Effector CD4-positive, alpha-beta T cell (primary cell): ENCODE data around the gene FAM120AOS.
A peak's percentile ranks its signal among the peaks of the same experiment; 100 is the strongest.

ENCODE experiments used
- DNase-seq: peaks from one replicate; pipeline ENCODE4 v3.0.0-alpha.2; 2020
- total RNA-seq: gene quantifications from one replicate; lab custom pipeline; 2026; lab: John Stamatoyannopoulos, UW

Gene FAM120AOS
- 79.2 reads per million, percentile 78 among the genes with 10 or more reads in this experiment for total RNA-seq

DNA sequence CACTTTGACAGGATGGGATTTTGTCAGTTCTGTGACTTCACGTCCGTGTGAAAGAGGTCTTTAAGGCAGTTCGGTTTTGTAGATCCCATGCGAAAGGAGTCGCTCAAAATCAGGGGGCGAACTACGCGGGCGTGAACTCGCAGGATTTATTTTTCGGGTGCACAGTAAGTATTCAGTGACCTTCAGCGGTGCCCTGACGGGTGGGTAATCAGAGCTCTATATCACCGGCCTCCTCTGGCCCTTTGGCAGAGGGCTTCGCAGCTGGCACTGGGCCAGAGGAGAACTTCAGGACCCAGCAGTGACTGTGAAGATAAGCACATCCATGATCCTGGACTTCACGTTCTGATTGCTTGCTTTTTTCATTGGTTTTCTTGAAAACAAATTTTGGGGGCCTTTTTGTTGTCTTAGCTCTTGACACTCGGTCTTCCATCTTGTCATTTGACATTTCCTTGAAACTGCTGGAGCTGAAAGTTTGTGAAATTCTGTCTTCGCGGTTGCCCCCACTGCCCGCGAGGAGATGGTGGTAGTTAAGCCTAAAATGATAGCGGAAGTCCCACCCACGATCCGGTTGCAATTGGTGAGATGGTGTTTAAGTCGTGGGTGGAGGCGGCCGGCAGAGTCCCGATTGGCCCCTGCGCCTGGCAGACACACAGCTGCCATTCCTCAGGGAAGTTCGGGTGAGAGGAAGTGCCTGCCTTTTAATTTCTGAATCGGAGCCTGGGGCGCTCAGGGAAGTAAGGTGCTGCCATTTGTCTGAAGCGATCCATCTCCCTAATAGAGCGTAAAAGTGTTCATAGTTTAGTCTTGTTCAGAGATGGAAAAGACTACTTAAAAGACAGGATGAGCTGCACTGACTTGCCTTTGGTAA is at the start of gene FAM120AOS:
FAM120AOS (minus strand) TSS at position 535 of the 868 bp plus-strand sequence. CDS start 872 bp downstream, outside the sequence.
- DNase-seq, result peak; percentile 84

DNA sequence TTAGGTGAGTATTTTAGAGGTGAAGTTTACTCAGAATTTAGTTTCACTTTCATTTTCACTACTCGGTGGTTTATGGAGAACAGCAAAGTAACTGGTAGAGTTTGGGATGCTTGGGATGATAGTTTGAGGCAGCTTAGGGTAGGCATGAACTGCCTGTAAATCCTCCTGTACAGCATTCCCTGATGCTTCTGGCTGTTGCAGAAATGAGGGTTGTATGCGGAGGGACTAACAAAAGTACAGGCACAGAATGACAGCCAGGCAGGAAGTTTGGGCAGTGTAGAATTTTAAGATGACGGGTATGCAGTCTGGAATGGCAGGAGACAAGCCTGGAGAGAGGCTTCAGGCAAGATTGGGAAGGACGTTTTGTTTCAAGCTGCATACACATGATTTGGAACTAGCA is 48.0 kb upstream of the FAM120AOS start:
- no peak for DNase-seq

DNA sequence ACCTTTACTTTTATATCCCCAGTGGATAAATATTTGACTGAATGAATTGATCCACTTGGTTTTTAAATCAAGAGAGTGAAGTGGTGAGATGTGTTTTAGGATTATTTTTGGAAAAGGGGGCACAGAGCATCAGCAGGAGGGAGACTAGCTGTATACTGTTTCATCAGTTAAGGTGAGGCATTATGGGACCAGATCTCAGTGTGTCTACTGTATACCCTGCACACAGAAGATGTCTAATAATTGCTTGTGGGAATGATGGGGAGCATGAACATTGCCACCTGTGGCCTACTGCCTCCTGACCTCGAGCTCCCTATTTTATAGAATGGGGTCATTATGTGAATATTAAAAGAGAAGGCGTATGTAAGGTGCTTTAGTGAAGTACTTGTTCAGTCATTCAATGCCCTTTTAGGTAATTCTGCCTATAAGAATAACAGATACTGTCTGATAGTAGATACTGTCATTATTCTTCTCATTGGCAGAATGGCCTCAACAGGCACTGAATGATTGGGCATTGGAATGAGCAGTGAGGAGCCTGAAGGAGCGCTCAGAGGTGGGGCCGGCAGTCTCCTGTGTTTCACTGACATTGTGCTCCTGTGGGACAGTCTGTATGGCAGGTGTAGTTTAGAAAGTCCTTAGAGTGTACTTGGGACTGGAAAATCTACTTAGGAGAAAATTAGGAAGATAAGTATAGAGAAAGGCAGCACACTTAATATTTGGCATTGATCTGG is 47.4 kb upstream of the FAM120AOS start:
- no peak for DNase-seq

DNA sequence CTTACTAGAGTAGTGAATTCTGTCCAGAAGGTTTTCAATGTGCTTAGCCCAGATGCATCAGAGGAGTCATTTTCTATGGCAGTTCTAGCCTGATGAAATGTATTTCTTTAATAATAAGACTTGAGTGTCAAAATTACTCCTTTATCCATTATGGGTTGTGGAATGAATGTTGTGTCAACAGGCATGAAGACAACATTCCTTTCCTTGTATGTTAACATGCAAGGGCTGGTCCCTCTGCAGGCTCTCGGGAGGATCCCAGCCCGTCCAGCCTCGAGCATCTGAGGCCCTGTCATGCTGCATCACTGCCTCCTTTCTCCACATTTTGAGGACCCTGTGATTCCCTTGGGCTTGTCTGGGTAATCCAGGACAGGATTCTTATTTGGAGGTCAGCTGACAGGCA is 42.9 kb upstream of the FAM120AOS start:
- DNase-seq, result no peak

DNA sequence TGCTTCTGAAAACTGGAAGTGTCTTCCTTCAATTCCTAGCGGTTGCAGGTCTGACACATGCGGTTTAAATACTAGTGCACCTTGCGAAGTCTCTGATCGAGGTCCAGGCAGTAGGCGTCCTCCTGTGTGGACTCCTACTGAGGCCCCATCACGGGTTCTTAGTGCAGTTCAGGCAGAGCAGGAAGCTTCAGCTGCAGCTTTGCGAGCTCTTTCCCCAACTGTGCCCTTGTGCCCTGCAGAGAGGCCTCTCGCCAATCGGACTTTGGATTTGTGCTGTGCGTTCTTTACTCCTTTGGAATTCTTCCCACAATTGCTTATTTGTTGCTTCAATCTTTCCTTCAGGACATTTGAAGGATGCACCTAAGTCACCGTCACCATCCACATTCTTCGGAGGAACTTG is 40.6 kb upstream of the FAM120AOS start:
- no peak for DNase-seq

DNA sequence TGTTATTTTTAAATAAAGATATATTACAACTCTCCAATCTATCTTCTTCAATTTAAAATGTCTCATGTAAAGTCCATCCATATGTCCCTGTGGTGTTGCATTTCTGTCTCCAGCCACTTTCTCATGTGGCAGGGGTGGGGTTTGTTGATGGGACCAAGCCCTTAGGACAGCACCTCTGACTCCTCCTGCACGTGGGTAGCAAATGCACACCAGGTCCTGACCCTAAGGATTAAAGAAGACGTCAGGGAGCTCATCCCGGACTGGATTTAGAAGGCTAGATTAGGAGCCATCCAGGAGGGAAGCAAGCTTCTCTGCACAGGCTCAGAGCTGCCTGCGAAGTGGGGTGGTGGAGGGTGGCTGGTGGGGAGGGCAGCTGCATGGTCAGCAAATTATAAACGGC is 38.9 kb upstream of the FAM120AOS start:
- DNase-seq, result no peak

DNA sequence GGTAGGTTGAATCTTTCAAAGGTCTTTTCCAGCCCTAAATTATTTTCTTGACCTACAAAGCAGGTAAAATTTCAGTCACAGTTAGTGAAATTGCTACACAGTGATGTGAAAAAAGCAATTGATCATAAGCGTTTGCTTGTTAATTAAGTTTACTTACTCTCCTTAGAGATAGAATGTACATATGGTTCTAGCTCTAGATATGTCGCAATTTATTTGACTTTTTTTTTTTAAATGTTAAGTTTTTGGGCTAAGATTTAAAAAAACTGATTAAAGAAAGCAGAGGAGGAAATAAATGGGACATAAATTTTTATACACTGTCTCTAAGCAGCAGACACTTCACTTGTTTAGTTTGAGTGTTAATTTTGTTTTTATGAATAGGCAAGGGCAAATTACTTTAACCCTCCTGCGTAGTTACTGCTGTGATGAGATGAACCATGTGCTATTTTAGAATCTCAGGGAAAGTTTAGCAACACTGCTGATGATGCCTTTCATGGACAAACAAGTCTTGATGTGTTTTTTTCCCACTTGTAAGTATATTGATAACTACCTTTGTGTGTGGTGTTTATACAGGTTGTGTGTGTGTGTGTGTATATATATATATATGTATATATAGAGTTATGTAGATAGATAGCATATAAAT is 38.3 kb upstream of the FAM120AOS start:
- DNase-seq, result no peak

DNA sequence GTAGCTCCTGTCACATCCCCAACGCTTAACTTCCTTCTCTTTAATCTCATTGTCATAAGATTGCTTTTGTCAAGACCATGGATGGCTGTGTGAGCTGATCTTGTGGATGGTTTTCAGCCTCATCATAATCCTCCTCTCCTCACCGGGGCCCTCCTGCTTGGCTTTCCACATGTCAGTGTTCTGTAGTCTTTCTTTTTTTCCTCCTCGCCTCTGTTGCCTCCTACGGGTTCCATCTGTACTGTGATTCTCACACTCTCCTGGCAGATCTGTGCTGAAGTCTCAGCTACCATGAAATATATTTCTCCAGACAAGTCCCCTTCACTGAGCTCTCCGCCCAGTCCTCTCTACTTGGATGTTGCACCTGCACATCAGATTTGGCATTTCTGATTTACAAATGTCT is 34.9 kb upstream of the FAM120AOS start:
- no peak for DNase-seq

DNA sequence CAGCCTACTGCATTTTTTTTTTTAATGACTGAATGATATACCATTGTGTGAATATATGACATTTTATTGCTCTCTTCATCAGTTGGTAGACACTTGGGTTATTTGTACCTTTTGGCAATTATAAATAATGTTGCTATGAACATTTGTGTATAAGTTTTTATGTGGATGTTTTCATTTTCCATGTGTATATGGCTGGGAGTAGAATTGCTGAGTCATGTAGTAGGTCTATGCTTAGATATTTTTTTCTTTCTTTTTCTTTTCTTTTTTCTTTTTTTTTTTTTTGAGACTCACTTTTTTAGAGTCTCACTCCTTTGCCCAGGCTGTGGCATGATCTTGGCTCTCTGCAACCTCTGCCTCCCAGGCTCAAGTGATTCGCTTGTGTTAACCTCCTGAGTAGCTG is 32.9 kb upstream of the FAM120AOS start:
- no peak for DNase-seq

DNA sequence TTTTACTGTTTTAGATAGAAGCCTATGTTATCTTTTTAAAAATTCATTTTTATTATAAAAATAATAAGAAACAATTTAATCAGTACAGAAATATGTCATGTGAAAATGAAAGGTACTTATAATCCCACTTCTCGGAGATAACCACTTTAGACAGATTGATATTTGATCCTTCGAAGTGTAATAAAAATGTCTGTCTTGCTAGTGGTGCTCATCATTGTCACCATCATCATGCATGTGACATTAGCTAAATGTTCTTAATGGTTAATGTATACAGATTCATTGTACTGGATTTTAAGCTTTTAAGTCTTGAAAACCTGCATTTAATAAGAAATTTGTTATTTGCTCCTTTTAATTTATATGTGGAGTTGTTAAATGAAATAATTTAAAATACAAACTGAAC is 30.1 kb upstream of the FAM120AOS start:
- no peak for DNase-seq

DNA sequence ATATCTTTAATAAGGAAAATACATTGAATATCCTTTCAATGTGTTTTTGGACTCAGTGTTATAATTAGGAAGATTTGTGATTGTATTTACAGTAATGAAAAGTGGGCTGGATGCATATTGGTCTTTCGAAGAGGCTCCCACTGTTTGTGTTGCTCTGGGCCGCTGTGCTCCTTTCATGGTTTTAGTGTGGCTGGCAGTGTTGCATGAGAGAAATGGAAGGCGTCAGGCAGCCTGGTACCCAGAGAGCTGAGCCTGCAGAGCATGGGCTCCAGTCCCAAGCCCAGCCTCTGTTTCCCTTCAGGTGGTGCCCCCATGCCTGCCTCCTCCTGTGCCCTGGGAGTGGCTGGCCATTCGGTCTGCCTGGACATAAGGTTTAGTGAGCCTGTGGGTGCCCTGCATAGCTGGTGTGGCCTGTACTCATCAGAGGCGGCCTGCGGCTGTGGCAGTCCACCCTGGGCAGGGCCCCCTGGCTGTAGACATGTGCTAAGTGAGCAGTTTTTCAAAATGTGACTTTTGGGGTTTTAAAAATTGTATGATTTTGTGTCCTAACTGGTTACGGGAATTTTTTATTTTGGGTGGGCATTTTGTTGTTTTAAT is 27.4 kb upstream of the FAM120AOS start:
- DNase-seq, result no peak

DNA sequence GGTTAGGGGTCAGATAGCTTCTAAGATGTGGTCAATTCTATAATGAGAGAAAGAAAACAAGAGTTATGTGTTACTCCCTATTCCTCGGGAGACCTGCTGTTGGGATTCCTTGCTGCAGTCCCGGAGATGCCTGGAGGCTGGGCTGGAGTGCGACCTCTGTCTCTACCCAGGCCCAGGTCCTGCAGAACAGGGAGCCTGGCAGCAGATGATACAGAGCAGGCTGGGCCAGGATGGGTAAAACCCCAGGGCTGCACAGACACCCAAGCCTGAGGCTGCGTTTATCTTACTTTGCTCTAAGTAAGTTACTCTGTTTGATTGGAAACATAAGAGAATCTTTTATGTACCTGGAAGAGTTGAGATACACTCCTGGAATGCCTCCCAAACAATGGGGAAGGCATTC is 26.9 kb upstream of the FAM120AOS start:
- no peak for DNase-seq

DNA sequence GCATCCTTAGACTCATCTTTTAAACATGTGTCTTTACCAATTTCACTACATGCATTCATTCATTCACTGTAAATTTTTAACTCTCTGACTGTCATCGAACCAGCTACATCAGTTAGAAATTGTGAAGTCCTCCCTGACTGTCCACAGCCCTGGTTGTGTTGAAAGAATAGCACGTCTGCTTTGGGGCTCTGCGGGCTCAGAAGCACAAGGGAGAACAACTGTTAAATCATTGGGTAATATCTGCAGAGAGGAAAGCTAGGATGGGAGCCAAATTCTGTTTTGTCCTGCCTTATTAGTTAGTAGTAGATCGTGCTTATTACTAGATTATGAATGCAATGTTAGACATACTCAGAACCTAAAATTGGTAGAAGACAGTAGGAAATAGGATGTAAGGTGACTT is 26.3 kb upstream of the FAM120AOS start:
- no peak for DNase-seq

DNA sequence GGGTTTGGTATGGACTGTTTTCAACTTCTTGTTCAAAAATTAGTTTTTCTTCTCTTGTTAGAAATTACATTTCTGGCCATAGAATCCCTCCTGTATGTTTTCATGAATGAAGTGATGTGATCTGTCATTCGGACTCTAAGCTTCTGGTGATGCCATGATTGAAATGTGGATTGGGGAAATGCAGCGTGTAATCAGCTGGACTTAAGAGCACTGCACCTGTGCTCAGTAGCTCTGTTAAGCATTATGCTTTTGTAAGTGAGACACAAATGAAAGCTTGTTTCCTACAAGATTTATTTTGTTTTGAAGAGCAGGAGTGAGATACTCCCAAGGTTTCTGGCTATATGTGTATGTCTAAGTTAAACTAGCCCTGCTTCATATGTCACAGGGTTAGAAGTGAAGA is 24.0 kb upstream of the FAM120AOS start:
- no peak for DNase-seq

DNA sequence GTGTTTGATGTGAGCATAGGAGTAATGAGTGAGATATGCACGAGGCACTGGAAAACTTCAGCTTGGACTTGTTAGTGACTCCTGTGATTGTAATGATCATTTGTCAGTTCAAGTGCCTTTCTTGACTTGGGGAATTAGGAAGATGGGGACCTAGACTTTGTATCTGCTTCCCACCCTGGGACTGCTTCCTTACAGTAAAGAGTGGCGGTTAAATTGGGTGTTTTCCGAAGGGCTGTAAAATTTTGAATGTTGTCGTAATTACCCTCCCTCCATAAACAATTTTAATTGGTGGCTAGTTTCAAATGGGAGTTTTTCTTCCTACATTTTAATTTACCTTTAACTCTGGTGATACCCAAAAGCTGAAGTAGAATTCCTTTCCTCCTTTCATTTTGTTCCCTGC is 23.5 kb upstream of the FAM120AOS start:
- DNase-seq, result no peak

DNA sequence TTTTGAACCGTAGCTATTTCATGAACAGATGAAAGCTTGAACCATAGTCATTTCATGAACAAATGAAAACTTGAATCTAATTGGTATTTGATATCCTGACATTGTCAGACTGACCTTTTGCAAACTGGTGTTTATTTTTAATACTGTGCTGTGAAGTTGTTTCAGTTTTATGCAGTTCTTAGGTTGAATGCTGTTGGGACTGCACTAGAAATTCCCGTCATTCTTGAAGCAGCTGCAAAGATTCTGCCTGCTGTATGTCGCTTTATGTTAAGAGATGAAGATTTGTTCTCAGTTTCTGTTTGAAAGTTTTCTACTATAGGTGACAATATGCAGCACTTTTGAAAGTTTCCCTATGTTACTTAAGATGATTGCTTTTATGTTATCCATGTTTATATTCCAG is 22.5 kb upstream of the FAM120AOS start:
- no peak for DNase-seq

DNA sequence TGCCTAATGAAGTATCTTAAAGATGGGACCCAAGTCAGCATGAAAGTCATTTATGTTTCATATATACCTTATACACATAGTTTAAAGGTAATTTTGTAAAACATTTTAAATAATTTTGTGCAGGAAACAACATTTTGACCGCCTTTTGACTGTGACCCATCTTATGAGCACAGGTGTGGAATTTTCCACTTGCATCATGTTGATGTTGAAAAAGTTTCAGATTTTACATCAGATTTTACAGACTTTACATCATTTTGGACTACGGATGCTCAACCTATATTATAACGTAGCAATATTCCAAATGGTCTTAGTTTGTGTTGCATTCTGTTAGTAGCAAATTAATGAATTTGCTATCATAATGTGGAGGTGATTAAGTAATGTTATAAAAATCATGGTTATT is 21.7 kb upstream of the FAM120AOS start:
- DNase-seq, result no peak

DNA sequence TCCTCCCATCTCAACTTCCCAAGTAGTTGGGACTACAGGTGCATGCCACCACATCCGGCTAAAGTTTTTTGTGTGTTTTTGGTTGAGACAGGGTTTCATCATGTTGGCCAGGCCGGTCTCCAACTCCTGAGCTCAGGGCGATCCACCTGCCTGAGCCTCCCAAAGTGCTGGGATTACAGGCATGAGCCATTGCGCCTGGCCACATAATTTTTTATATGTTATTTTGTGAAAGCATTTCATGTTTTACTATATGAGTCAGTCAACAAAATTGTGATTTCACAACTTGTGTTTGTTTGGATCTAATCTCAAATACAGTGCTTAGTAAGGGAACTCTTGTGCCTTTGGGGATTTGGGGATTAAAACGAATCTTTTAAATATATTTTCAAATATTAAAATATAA is 20.0 kb upstream of the FAM120AOS start:
- DNase-seq, result no peak

DNA sequence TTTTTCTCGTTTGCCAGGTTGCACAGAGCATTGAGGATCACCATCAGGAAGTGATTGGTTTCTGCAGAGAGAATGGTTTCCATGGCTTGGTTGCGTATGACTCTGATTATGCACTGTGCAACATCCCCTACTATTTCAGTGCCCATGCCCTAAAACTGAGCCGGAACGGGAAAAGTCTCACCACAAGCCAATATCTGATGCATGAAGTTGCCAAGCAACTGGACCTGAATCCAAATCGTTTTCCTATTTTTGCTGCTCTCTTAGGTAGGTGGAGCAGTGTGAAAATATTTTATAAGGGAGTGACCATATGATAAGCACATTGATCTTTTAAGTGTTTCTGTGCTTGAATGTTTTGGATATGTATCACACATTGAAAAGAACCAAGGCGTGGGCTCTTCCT is 17.7 kb upstream of the FAM120AOS start:
- no peak for DNase-seq

DNA sequence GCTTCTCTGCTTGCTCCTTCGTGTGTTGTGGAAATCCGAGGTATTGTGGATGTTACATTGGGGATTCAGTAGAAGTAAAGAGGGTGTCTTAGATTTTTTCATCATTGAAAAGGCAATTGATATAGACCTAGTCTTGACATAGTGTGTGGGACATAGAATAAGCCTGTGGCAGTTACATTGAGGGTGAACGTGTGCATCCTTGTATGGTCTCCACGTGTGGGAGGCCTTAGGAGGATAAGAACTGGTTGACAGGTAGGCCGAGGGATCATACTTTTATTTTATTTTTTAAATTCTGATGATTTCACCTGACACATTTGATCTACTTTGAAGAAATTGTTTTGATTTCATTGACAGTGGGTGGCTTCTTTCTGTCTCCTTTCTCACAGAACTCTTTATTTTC is 17.0 kb upstream of the FAM120AOS start:
- no peak for DNase-seq

DNA sequence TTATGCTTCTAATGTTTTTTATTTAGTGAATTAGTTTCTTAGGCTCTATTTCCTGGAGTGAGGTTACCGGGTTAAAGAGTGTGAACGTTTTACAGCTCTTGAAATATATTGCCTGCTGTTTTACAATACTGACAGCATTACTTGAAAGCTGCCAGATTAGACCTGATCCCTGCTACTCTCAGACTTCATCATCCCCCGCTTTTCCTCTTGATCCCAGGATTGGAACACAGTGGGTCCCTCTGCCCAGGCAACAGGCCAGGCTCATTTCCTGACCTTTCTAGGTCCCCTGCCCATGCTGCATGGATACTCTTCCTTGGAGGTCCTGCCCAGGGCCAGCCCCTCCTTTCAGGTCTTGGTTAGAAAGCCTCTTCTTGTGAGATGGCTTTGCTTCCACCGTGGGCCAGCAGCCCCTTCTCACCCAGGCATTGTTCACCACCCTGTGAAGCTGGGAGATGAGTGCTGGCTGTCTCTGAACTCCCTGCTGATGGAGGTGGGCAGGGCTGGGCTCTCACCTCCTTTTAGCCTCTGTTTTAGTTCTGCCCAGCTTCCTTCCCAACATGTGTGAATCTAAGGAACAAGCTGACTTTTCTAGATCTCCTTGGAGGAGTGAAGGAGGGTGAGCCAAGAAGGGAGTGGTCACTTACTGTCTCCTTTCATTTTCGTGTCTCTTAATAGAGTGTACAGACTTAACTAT is 15.5 kb upstream of the FAM120AOS start:
- DNase-seq, result no peak

DNA sequence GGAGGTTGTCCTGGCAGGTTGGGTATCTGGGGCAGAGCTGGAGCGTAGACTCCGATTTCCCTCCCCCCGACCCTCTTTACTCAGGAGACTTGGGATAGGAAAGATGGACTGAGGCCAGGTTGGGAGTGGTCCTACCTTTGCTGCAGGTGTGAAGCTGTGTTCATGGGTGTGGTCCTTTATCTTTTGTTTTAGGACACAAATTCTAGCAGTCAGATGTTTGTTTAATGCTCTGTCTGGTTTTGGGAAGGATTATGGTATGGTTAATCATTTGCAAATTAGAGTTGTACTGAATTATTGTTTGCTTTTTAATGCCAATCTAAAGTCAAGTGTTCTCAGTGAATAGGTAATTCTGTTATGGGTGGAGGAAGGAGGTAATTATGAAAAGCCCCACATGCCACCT is 14.1 kb upstream of the FAM120AOS start:
- no peak for DNase-seq

DNA sequence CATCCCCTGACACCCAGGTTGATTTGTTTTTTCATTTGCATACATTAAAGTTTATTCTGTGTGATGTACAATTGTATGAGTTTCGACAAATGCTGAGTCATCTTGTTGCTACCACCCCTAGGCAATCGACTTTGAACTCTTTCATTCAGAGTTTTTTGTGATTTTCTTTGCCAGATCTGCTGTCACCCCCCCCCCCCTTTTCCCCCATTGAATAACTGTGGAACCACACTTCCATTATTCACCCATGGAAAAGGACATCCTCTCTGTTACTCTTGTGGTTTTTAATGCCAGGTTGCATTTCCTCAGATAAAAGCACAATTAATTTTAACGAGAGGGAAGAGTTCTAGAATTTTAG is 13.7 kb upstream of the FAM120AOS start:
- DNase-seq, result no peak
